ENCODE results near the gene DIS3. TPM values are rescaled to one million over a fixed set of nuclear protein-coding genes. Genes with fewer than 3 reads are reported as not detected.
"Not testable (repeated sequence)": the region's sequence is repeated elsewhere in the genome, so short reads cannot be mapped to it uniquely, and the experiment has no call there.

The DIS3 gene
- polyA plus RNA-seq (2013, experiment 1 of 2; ENCODE audit: insufficient read length) = 18.6 TPM
- polyA plus RNA-seq (2013, experiment 2 of 2; ENCODE audit: insufficient read length) = 21.9 TPM

GRCh38 chr13:72781451-72782439 lies at the start of gene DIS3, which contains the start of gene PIBF1:
TSS of gene DIS3 (minus strand) at chr13:72781900. CDS start at chr13:72781832, 68 bp downstream.
TSS of gene PIBF1 (plus strand) at chr13:72782133. CDS start at chr13:72783470, 1,337 bp downstream.
- peak; percentile 99 for DNase-seq

GRCh38 chr13:72823724-72824123 lies 42.0 kb upstream of the DIS3 start:
- no peak for DNase-seq

- DNase-seq = no peak
Observed at GRCh38 chr13:72823081-72823480, 41.4 kb upstream of the DIS3 start.

- no peak for DNase-seq
Observed at GRCh38 chr13:72820898-72821279, 39.2 kb upstream of the DIS3 start.

GRCh38 chr13:72820156-72820897 lies 38.6 kb upstream of the DIS3 start:
- DNase-seq = peak; percentile 53

- DNase-seq = peak; percentile 22
Observed at GRCh38 chr13:72808917-72809500, 27.3 kb upstream of the DIS3 start.

GRCh38 chr13:72806514-72806913 lies 24.8 kb upstream of the DIS3 start:
- DNase-seq = not testable (repeated sequence)

GRCh38 chr13:72805676-72806346 lies 24.1 kb upstream of the DIS3 start:
- no peak for DNase-seq

GRCh38 chr13:72804301-72804700 lies 22.6 kb upstream of the DIS3 start:
- no peak for DNase-seq

- DNase-seq = no peak
Observed at GRCh38 chr13:72798817-72799216, 17.1 kb upstream of the DIS3 start.

GRCh38 chr13:72792640-72793039 lies 10.9 kb upstream of the DIS3 start:
- no peak for DNase-seq

GRCh38 chr13:72788831-72789230 lies 7.1 kb upstream of the DIS3 start:
- no peak for DNase-seq

GRCh38 chr13:72784679-72785078 lies 3.0 kb upstream of the DIS3 start:
- not testable (repeated sequence) for DNase-seq

- DNase-seq = peak; percentile 5
Observed at GRCh38 chr13:72782717-72783116, 1.0 kb upstream of the DIS3 start.

GRCh38 chr13:72774019-72774418 lies 7.7 kb downstream of the DIS3 start:
- no peak for DNase-seq

- no peak for DNase-seq
Observed at GRCh38 chr13:72763411-72763810, 18.3 kb downstream of the DIS3 start.

GRCh38 chr13:72760189-72760588 lies 21.5 kb downstream of the DIS3 start:
- no peak for DNase-seq

GRCh38 chr13:72757792-72758535 lies 23.7 kb downstream of the DIS3 start:
- DNase-seq = peak; percentile 1

- no peak for DNase-seq
Observed at GRCh38 chr13:72754111-72754510, 27.6 kb downstream of the DIS3 start.

GRCh38 chr13:72751220-72751619 lies 30.5 kb downstream of the DIS3 start:
- DNase-seq = no peak

- DNase-seq = no peak
Observed at GRCh38 chr13:72745260-72745659, 36.4 kb downstream of the DIS3 start.
